ENCODE results near the gene IRAK3.
A peak's percentile ranks its signal among the peaks of the same experiment; 100 is the strongest.
"Not testable (repeated sequence)": the region's sequence is repeated elsewhere in the genome, so short reads cannot be mapped to it uniquely, and the experiment has no call there.

The IRAK3 gene

GRCh38 chr12:66206141-66206540 is 17.1 kb downstream of the IRAK3 start:
- no peak for DNase-seq (ENCODE audit: low read depth in 1 of 2, low spot score in 1 of 2)

- no peak for DNase-seq (ENCODE audit: low read depth in 1 of 2, low spot score in 1 of 2)
Observed at GRCh38 chr12:66210840-66211239, 21.8 kb downstream of the IRAK3 start.

DNA sequence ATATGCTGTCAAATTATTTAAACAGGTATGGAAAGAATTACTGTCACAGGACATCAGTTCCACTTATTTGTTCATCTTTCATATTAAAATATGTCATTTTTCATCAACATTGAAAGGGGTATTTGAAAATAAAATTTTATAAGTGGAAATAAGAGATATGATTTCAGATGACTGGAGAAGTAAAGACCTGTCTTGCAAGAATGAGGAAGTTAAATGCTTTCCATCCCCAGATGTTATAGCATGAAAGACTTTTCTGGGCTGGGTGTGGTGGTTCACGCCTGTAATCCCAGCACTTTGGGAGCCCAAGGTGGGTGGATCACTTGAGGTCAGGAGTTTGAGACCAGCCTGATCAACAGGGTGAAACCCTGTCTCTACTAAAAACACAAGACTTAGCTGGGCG is 22.6 kb downstream of the IRAK3 start:
- not testable (repeated sequence) for DNase-seq (ENCODE audit: low read depth in 1 of 2, low spot score in 1 of 2)

GRCh38 chr12:66213011-66213410 is 24.0 kb downstream of the IRAK3 start:
- DNase-seq (ENCODE audit: low read depth in 1 of 2, low spot score in 1 of 2), result not testable (repeated sequence)

DNA sequence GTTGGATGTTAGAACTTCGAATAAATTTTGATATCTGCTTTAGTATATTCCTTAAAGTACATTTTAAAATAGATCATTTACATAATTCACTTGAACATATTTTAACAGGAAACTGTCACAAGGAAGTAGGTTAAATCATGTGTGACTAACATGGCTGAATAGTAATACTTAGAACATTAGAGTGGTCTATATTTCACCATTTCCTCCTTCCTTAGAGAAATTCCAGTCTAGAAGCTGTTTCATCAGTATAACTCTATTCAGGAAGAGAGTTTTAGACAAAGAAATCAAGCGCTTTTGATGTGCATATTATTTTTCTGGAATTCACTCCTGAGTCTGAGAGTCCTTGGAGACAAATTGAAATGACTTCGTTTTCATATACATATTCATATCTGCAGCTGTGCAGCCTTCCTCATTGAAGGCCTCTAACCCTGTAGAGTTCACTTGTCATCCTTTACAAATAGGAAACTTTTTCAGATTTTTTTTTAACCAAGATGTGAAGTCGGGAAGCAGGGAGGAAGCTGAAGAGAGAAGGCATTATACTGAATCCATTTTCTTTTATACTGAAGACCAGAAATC is 28.4 kb downstream of the IRAK3 start:
- DNase-seq (ENCODE audit: low read depth in 1 of 2, low spot score in 1 of 2), result no peak

GRCh38 chr12:66228462-66228861 is 39.4 kb downstream of the IRAK3 start:
- DNase-seq (ENCODE audit: low read depth in 1 of 2, low spot score in 1 of 2), result no peak

- no peak for DNase-seq (ENCODE audit: low read depth in 1 of 2, low spot score in 1 of 2)
Observed at GRCh38 chr12:66232263-66232662, 43.2 kb downstream of the IRAK3 start.

GRCh38 chr12:66234037-66234693 is 45.2 kb downstream of the IRAK3 start:
- DNase-seq (ENCODE audit: low read depth in 1 of 2, low spot score in 1 of 2), result not testable (repeated sequence)

- DNase-seq (ENCODE audit: low read depth in 1 of 2, low spot score in 1 of 2), result peak; percentile 2 to 4
Observed at GRCh38 chr12:66234773-66235625, 46.0 kb downstream of the IRAK3 start.

- no peak for DNase-seq (ENCODE audit: low read depth in 1 of 2, low spot score in 1 of 2)
Observed at GRCh38 chr12:66235626-66236281, 46.7 kb downstream of the IRAK3 start.

DNA sequence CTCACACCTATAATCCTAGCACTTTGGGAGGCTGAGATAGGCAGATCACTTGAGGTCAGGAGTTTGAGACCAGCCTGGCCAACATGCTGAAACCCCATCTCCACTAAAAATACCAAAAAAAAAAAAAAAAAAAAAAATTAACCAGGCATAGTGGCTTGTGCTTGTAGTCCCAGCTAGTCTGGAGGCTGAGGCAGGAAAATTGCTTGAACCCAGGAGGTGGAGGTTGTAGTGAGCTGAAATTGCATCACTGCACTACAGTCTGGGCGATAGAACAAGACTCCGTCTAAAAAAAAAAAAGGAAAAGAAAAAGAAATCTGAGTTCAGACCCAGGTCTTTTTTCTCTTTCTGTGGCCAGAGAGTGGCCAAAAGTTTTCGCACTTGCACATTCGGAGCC is 47.3 kb downstream of the IRAK3 start:
- DNase-seq (ENCODE audit: low read depth in 1 of 2, low spot score in 1 of 2), result not testable (repeated sequence)

DNA sequence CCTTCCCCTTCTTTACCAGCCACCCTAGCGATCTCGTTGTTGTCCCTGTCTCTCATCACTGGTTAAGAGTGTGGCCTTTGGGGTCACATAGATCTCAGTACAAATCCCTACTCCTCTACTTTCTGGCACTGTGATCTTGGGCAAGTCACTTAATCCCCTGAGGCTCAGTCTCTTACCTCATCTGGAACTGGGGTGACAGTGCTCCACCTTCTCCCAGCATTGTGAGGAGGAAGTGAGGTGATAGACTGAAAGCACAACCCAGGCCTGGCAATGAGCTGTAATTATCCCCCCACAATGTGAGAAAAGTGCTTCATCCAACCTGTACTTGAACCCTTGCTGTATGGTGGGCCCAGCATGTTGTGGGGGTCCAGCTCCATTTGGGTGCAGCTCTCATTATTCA is 48.0 kb downstream of the IRAK3 start:
- DNase-seq (ENCODE audit: low read depth in 1 of 2, low spot score in 1 of 2), result no peak

DNA sequence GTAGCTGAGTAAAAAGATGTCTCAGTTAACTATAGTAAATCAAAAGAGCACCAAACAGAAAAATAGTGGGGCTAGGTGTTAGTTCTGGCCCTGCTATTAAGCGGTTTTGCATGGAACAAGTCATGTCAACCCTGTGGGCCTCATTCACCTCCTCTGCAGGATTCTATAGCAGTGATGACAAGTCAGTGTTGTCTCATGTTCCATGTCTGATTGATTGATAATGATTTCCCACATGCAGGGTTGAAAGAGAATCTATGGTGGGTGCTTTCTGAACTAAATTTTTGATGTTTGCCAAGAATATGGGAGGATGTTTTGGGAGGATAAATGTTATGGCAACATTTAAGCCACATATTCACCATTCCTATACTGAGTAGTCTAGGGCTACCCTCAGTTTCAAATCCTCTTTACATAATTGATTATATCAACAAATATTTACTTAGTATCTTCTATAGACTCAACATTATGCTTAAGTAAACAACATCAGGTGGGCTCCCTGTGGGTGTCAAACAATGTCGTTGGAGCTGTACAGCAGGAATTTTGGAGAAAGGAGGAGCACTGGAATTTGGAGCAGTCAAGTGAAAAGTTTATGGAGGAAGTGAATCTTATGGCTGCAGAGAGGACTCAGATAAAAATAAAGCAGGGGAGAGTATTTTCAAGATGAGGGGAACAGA is 48.6 kb downstream of the IRAK3 start:
- no peak for DNase-seq (ENCODE audit: low read depth in 1 of 2, low spot score in 1 of 2)

DNA sequence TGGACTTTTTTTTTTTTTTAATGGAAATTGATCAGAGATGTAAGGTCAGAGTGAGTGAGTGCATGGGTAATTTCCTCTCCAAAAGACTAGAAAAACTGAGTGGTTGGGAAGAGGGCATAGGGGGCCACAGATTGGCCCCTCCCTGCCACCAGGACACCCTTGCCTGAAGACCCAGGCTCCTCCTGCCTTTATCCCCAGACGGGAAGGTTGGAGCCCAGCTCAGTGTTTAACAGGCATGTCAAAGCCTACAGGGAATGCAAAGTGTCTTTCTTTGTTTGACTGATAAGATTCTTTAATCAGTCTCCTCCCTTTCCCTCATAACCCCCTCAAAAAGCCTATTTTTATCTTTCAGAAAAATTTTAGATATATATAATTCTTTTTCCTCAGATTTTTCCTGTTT is 50.3 kb downstream of the IRAK3 start:
- no peak for DNase-seq (ENCODE audit: low read depth in 1 of 2, low spot score in 1 of 2)

- DNase-seq (ENCODE audit: low read depth in 1 of 2, low spot score in 1 of 2), result no peak
Observed at GRCh38 chr12:66240096-66240820, 51.2 kb downstream of the IRAK3 start.

GRCh38 chr12:66241061-66242043 is 52.3 kb downstream of the IRAK3 start:
- no peak for DNase-seq (ENCODE audit: low read depth in 1 of 2, low spot score in 1 of 2)

- no peak for DNase-seq (ENCODE audit: low read depth in 1 of 2, low spot score in 1 of 2)
Observed at GRCh38 chr12:66242311-66242710, 53.3 kb downstream of the IRAK3 start.

- DNase-seq (ENCODE audit: low read depth in 1 of 2, low spot score in 1 of 2), result no peak
Observed at GRCh38 chr12:66243911-66244310, 54.9 kb downstream of the IRAK3 start.

- no peak for DNase-seq (ENCODE audit: low read depth in 1 of 2, low spot score in 1 of 2)
Observed at GRCh38 chr12:66244446-66244845, 55.4 kb downstream of the IRAK3 start.
